ENCODE data around the gene TENM4.

GRCh38 chr11:78958444-78958843, 482.4 kb downstream of the TENM4 start:
- TF ChIP-seq CTCF (IDR thresholded peaks at IDR 0.05; ENCODE audit: low read depth, low read length, poor library complexity, severe bottlenecking), result no peak
- no peak for TF ChIP-seq EZH2phosphoT487 (IDR thresholded peaks at IDR 0.05; ENCODE audit: borderline replicate concordance, low read length)

Data from DOHH2 (cell line).